ENCODE data around the gene ZNF629. TPM values are rescaled to one million over a fixed set of nuclear protein-coding genes. Genes with fewer than 3 reads are reported as not detected.

ZNF629 gene
- total and polyA plus RNA-seq, 12 donors: 7.9 to 27.0 (median 21.9) TPM

GRCh38 chr16:30805370-30806169 is 18.6 kb upstream of the ZNF629 start:
- peaks cover 16 to 17% of the 10 kb centered on the region in 2 donors for H3K4me1 ChIP-seq (replicated peaks in 1 of 2)
- no peaks in the 10 kb centered on the region for H3K36me3 ChIP-seq (replicated peaks in 1 of 2)
- 1 to 5% (median 1%) methylated on average over 7 to 62 of the region's 62 CpGs for WGBS, 4 donors
- intact Hi-C loops (cut with DNase I): no loop called here
- peak; percentile 85 to 94 (median 90) for DNase-seq
- H3K27ac ChIP-seq: peak overlapping the region; percentile 76 to 96 (median 94)
- H3K27me3 ChIP-seq: no peaks in the 10 kb centered on the region
- TF ChIP-seq POLR2A (IDR thresholded peaks at IDR 0.05) (peak; percentile 93 to 96), CTCF (IDR thresholded peaks at IDR 0.05) (peak in 1 of 6 experiments; percentile 8)
- peak overlapping the region; percentile 52 to 95 (median 67) for H3K4me3 ChIP-seq
- no peaks in the 10 kb centered on the region for H3K9me3 ChIP-seq (replicated peaks in 1 of 3)

GRCh38 chr16:30805056-30805369 is 18.0 kb upstream of the ZNF629 start:
- intact Hi-C loops (cut with DNase I): no loop called here
- WGBS, 4 donors: 33 to 36% (median 35%) methylated on average over 8 of the region's 8 CpGs

GRCh38 chr16:30802936-30803335 is 15.9 kb upstream of the ZNF629 start:
- DNase-seq: no peak
- TF ChIP-seq POLR2A (IDR thresholded peaks at IDR 0.05): no peak
- TF ChIP-seq CTCF (IDR thresholded peaks at IDR 0.05): no peak
- H3K9me3 ChIP-seq (replicated peaks in 1 of 3): no peaks in the 10 kb centered on the region
- no peak overlapping the region for H3K4me3 ChIP-seq
- 60 to 77% (median 71%) methylated on average over 3 of the region's 3 CpGs for WGBS, 4 donors
- H3K27me3 ChIP-seq: no peaks in the 10 kb centered on the region
- no peak overlapping the region for H3K27ac ChIP-seq
- intact Hi-C loops (cut with DNase I): no loop called here
- H3K36me3 ChIP-seq (replicated peaks in 1 of 2): no peaks in the 10 kb centered on the region
- H3K4me1 ChIP-seq (replicated peaks in 1 of 2): peaks cover 16 to 17% of the 10 kb centered on the region in 2 donors

More at GRCh38 chr16:30805056-30805369, 18.0 kb upstream of the ZNF629 start:
- peak overlapping the region in 3 of 5 donors; percentile 94 to 96 (median 95) for H3K27ac ChIP-seq
- peaks cover 16 to 17% of the 10 kb centered on the region in 2 donors for H3K4me1 ChIP-seq (replicated peaks in 1 of 2)
- no peaks in the 10 kb centered on the region for H3K27me3 ChIP-seq
- no peaks in the 10 kb centered on the region for H3K9me3 ChIP-seq (replicated peaks in 1 of 3)
- H3K36me3 ChIP-seq (replicated peaks in 1 of 2): no peaks in the 10 kb centered on the region
- H3K4me3 ChIP-seq: peak overlapping the region; percentile 52 to 95 (median 67)
- no peak for DNase-seq
- no peak for TF ChIP-seq CTCF (IDR thresholded peaks at IDR 0.05)

GRCh38 chr16:30797670-30798309 is 10.8 kb upstream of the ZNF629 start:
- intact Hi-C loops (cut with DNase I): no loop called here

More at GRCh38 chr16:30797670-30798309, 10.8 kb upstream of the ZNF629 start:
- Histone ChIP-seq H3K9me3 (replicated peaks in 1 of 3) (no peaks in the 10 kb centered on the region), H3K4me3 (no peak overlapping the region), H3K4me1 (replicated peaks in 1 of 2) (no peaks in the 10 kb centered on the region), H3K27ac (no peak overlapping the region), H3K36me3 (replicated peaks in 1 of 2) (no peaks in the 10 kb centered on the region), H3K27me3 (no peaks in the 10 kb centered on the region)
- no peak for TF ChIP-seq POLR2A (IDR thresholded peaks at IDR 0.05)
- TF ChIP-seq CTCF (IDR thresholded peaks at IDR 0.05): no peak
- 65 to 80% (median 71%) methylated on average over 8 of the region's 8 CpGs for WGBS, 4 donors
- DNase-seq: no peak

Data from adrenal gland (tissue), 12 donors.